ENCODE measurements around the gene CD276.

DNA sequence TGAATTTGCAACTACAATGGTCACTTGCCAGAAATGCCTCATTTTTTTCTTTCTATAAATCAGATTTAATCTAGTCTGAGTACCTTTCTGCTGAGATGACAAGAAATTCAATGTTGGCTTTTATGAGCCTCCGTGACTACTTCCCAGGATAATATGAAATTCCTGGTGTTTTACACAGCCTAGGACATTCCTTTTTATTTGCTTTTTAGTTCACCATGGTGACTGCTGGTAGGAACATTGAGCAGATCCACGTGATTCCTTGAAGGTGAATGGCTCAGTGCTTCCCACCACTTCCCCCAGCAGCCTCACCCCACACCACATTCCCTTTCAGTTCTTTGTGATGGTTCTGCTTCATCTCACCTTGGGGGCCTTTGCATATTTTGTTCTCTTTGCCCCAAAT is 46.7 kb upstream of the CD276 start:
- TF ChIP-seq CTCF (IDR thresholded peaks at IDR 0.05) (no peak), POLR2A (IDR thresholded peaks at IDR 0.05) (no peak)
